NK-92 (cell line): Measurements from ENCODE around the gene SUGT1.
"Not testable (repeated sequence)": the region's sequence is repeated elsewhere in the genome, so short reads cannot be mapped to it uniquely, and the experiment has no call there.

Source experiments
- DNase-seq: peaks from one replicate; lab custom pipeline; 2025; ENCODE audit not compliant: unreplicated experiment; lab: John Stamatoyannopoulos, UW

SUGT1 gene

GRCh38 chr13:52652196-52652979, at the start of gene SUGT1:
Gene SUGT1 (plus strand): TSS chr13:52652836. CDS start chr13:52652921, 85 bp downstream.
- peak; percentile 58 for DNase-seq

GRCh38 chr13:52603316-52603715, 49.3 kb upstream of the SUGT1 start:
- not testable (repeated sequence) for DNase-seq

GRCh38 chr13:52606126-52606525, 46.5 kb upstream of the SUGT1 start:
- not testable (repeated sequence) for DNase-seq

- not testable (repeated sequence) for DNase-seq
These were observed 45.8 kb upstream of the SUGT1 start for GRCh38 chr13:52606795-52607194.

- DNase-seq: not testable (repeated sequence)
These were observed 44.5 kb upstream of the SUGT1 start for GRCh38 chr13:52608184-52608583.

- not testable (repeated sequence) for DNase-seq
These were observed 43.5 kb upstream of the SUGT1 start for GRCh38 chr13:52609013-52609606.

- DNase-seq: not testable (repeated sequence)
These were observed 42.5 kb upstream of the SUGT1 start for GRCh38 chr13:52610158-52610557.

- no peak for DNase-seq
These were observed 37.4 kb upstream of the SUGT1 start for GRCh38 chr13:52615134-52615801.

GRCh38 chr13:52615812-52616211, 36.8 kb upstream of the SUGT1 start:
- no peak for DNase-seq

GRCh38 chr13:52617070-52618060, 35.3 kb upstream of the SUGT1 start:
- peak; percentile 17 for DNase-seq

GRCh38 chr13:52631083-52631690, 21.4 kb upstream of the SUGT1 start:
- DNase-seq: not testable (repeated sequence)

GRCh38 chr13:52638666-52639328, 13.8 kb upstream of the SUGT1 start:
- DNase-seq: no peak

GRCh38 chr13:52642131-52642530, 10.5 kb upstream of the SUGT1 start, which contains the start of gene HNRNPA1L2:
Gene HNRNPA1L2 (plus strand): TSS chr13:52642431. CDS start chr13:52642493, 62 bp downstream.
- DNase-seq: no peak

GRCh38 chr13:52644108-52644507, 8.5 kb upstream of the SUGT1 start:
- DNase-seq: no peak

- no peak for DNase-seq
These were observed 5.7 kb upstream of the SUGT1 start for GRCh38 chr13:52646967-52647366.

- DNase-seq: no peak
These were observed 1.9 kb upstream of the SUGT1 start for GRCh38 chr13:52650731-52651130.

GRCh38 chr13:52651897-52652195, 790 bp upstream of the SUGT1 start:
- no peak for DNase-seq

- DNase-seq: no peak
These were observed 306 bp downstream of the SUGT1 start for GRCh38 chr13:52652980-52653303.

- no peak for DNase-seq
These were observed 6.7 kb downstream of the SUGT1 start for GRCh38 chr13:52659340-52659739.

- no peak for DNase-seq
These were observed 11.6 kb downstream of the SUGT1 start for GRCh38 chr13:52664272-52664671.
